ENCODE results near the gene RGS12. TPM values are rescaled to one million over a fixed set of nuclear protein-coding genes. Genes with fewer than 3 reads are reported as not detected.

The RGS12 gene
- total RNA-seq, 1 experiment from 2014 or later, result 36.0 TPM

GRCh38 chr4:3269991-3270611, 22.7 kb upstream of the RGS12 start:
- Mint-ChIP-seq H3K27me3 (ENCODE audit: insufficient read depth, unreplicated experiment) (peaks cover 43% of the 10 kb centered on the region), H3K27ac (ENCODE audit: low read depth, unreplicated experiment) (no peak overlapping the region), H3K9me3 (ENCODE audit: unreplicated experiment) (no peaks in the 10 kb centered on the region), H3K4me1 (ENCODE audit: insufficient read depth, unreplicated experiment) (peaks cover 5% of the 10 kb centered on the region), H3K36me3 (ENCODE audit: insufficient read depth, unreplicated experiment) (no peaks in the 10 kb centered on the region), H3K4me3 (ENCODE audit: unreplicated experiment) (no peak overlapping the region)
- DNase-seq (ENCODE audit: unreplicated experiment), result no peak
- intact Hi-C loops (cut with micrococcal nuclease), result no loop called here
- no TSS peak for BruUV-seq (replicated peaks)
- ChIA-PET CTCF (no interaction called here), POLR2A (interaction anchor here (1.1 kb wide), 1 partner anchor 22 kb away, joined by 3 read pairs; no protein-coding TSS in a partner anchor)
- no peak for TF ChIP-seq CTCF (IDR thresholded peaks at IDR 0.05; ENCODE audit: unreplicated experiment)

- no TSS peak for BruUV-seq (replicated peaks)
- H3K36me3 Mint-ChIP-seq (ENCODE audit: insufficient read depth, unreplicated experiment), result no peaks in the 10 kb centered on the region
- H3K9me3 Mint-ChIP-seq (ENCODE audit: unreplicated experiment), result no peaks in the 10 kb centered on the region
- DNase-seq (ENCODE audit: unreplicated experiment), result no peak
- no peak for TF ChIP-seq CTCF (IDR thresholded peaks at IDR 0.05; ENCODE audit: unreplicated experiment)
- ChIA-PET POLR2A (interaction anchor here (1.0 to 1.1 kb wide), 2 partner anchors 20 kb away, joined by 3 read pairs; no protein-coding TSS in a partner anchor), CTCF (no interaction called here)
- H3K27me3 Mint-ChIP-seq (ENCODE audit: insufficient read depth, unreplicated experiment), result peaks cover 46% of the 10 kb centered on the region
- H3K4me1 Mint-ChIP-seq (ENCODE audit: insufficient read depth, unreplicated experiment), result peaks cover 5% of the 10 kb centered on the region
- intact Hi-C loops (cut with micrococcal nuclease), result no loop called here
- H3K4me3 Mint-ChIP-seq (ENCODE audit: unreplicated experiment), result no peak overlapping the region
- no peak overlapping the region for H3K27ac Mint-ChIP-seq (ENCODE audit: low read depth, unreplicated experiment)
Observed at GRCh38 chr4:3271131-3271530, 21.7 kb upstream of the RGS12 start.

- H3K27me3 Mint-ChIP-seq (ENCODE audit: insufficient read depth, unreplicated experiment), result peaks cover 65% of the 10 kb centered on the region
- TF ChIP-seq CTCF (IDR thresholded peaks at IDR 0.05; ENCODE audit: unreplicated experiment), result no peak
- H3K36me3 Mint-ChIP-seq (ENCODE audit: insufficient read depth, unreplicated experiment), result no peaks in the 10 kb centered on the region
- no peak overlapping the region for H3K27ac Mint-ChIP-seq (ENCODE audit: low read depth, unreplicated experiment)
- H3K9me3 Mint-ChIP-seq (ENCODE audit: unreplicated experiment), result no peaks in the 10 kb centered on the region
- ChIA-PET CTCF (no interaction called here), POLR2A (interaction anchor here (0.7 to 1.4 kb wide), 3 partner anchors 9 to 1252 kb away, joined by 3 to 4 read pairs (median 4); no protein-coding TSS in a partner anchor)
- intact Hi-C loops (cut with micrococcal nuclease), result no loop called here
- no peaks in the 10 kb centered on the region for H3K4me1 Mint-ChIP-seq (ENCODE audit: insufficient read depth, unreplicated experiment)
- H3K4me3 Mint-ChIP-seq (ENCODE audit: unreplicated experiment), result no peak overlapping the region
- no peak for DNase-seq (ENCODE audit: unreplicated experiment)
- no TSS peak for BruUV-seq (replicated peaks)
Observed at GRCh38 chr4:3276986-3277385, 15.8 kb upstream of the RGS12 start.

- BruUV-seq (replicated peaks), result no TSS peak
- intact Hi-C loops (cut with micrococcal nuclease), result no loop called here
- ChIA-PET CTCF (interaction anchor here (0.6 to 0.7 kb wide), 2 partner anchors 45 to 68 kb away, joined by 3 read pairs; no protein-coding TSS in a partner anchor), POLR2A (interaction anchor here (1.1 kb wide), 1 partner anchor 11 kb away, joined by 5 read pairs; no protein-coding TSS in a partner anchor)
- DNase-seq (ENCODE audit: unreplicated experiment), result no peak
- TF ChIP-seq CTCF (IDR thresholded peaks at IDR 0.05; ENCODE audit: unreplicated experiment), result no peak
- H3K27ac Mint-ChIP-seq (ENCODE audit: low read depth, unreplicated experiment), result no peak overlapping the region
- peaks cover 38% of the 10 kb centered on the region for H3K27me3 Mint-ChIP-seq (ENCODE audit: insufficient read depth, unreplicated experiment)
- peaks cover 11% of the 10 kb centered on the region for H3K4me1 Mint-ChIP-seq (ENCODE audit: insufficient read depth, unreplicated experiment)
- H3K4me3 Mint-ChIP-seq (ENCODE audit: unreplicated experiment), result no peak overlapping the region
- H3K36me3 Mint-ChIP-seq (ENCODE audit: insufficient read depth, unreplicated experiment), result no peaks in the 10 kb centered on the region
- H3K9me3 Mint-ChIP-seq (ENCODE audit: unreplicated experiment), result no peaks in the 10 kb centered on the region
Observed at GRCh38 chr4:3280466-3280865, 12.4 kb upstream of the RGS12 start.

All from MCF 10A (cell line).